T-helper 1 cell (primary cell): ENCODE measurements around the gene RBM33.
A peak's percentile ranks its signal among the peaks of the same experiment; 100 is the strongest.
"Not testable (repeated sequence)": the region's sequence is repeated elsewhere in the genome, so short reads cannot be mapped to it uniquely, and the experiment has no call there.

Experiments
- DNase-seq, 5 donors: peaks; one replicate each; pipeline ENCODE4 v3.0.0-alpha.2; 2012 to 2020
- total RNA-seq, 4 donors: gene quantifications; one replicate each; lab custom pipeline; 2026; lab: John Stamatoyannopoulos, UW

Gene RBM33, protein sequence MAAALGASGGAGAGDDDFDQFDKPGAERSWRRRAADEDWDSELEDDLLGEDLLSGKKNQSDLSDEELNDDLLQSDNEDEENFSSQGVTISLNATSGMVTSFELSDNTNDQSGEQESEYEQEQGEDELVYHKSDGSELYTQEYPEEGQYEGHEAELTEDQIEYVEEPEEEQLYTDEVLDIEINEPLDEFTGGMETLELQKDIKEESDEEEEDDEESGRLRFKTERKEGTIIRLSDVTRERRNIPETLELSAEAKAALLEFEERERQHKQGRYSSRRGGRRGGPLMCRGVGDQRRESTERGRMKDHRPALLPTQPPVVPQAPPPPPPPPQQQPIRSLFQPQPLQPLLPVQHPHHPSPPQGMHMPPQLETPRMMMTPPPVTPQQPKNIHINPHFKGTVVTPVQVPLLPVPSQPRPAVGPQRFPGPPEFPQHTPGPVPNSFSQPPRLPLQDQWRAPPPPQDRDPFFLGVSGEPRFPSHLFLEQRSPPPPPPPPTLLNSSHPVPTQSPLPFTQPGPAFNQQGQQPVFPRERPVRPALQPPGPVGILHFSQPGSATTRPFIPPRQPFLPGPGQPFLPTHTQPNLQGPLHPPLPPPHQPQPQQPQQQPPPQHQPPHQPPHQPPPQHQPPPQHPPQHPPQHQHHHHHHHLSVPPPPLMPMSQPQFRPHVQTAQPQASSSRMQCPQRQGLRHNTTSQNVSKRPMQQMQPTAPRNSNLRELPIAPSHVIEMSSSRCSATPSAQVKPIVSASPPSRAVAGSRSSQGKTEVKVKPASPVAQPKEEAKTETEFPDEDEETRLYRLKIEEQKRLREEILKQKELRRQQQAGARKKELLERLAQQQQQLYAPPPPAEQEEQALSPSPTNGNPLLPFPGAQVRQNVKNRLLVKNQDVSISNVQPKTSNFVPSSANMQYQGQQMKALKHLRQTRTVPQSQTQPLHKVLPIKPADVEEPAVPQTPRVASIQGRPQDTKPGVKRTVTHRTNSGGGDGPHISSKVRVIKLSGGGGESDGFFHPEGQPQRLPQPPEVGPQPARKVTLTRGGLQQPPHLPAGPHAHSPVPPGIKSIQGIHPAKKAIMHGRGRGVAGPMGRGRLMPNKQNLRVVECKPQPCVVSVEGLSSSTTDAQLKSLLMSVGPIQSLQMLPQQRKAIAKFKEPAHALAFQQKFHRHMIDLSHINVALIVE
- total RNA-seq: 151 to 192 (median 160) reads per million in 4 donors

DNA sequence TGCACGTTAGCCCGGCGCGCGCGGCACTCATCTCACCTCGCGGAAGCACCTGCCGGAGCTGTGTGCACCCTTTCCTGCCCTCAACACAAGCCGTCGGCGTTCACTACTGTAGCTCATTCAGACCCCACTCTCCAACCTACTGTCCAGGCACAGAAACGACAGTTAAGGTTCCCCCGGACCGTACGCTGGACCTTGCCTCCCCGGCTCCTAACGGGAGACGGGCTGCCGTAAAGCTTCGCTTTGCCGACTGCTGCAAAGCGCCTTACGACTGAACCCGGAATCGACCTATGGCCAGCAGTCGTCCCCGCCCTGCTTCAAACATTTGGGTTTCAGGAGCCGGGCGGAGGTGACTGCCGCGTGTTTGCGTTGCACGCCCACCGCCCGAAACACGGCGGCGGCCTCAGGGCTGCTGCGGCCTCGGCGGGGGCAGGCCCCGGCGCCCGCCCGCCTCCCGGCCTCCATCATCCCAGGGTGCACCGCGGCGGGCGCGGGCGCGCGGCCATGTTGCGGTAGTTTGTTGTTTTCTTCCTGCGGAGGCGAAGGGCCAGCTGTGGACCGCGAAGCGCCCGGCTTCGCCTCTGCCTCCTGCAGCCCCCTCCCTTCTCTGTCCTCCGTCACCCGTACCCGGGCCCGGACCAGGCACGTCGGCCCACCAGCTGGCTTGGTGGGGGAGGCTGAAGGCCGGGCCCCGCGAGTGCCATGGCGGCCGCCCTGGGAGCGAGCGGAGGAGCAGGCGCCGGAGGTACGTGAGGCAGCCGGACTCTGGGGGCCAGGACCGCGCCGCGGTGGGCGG is at the start of gene RBM33:
TSS of gene RBM33 (plus strand) at position 484 of the 793 bp plus-strand sequence. CDS start at position 700, 216 bp downstream.
- DNase-seq: peak; percentile 58 to 85 (median 65)

DNA sequence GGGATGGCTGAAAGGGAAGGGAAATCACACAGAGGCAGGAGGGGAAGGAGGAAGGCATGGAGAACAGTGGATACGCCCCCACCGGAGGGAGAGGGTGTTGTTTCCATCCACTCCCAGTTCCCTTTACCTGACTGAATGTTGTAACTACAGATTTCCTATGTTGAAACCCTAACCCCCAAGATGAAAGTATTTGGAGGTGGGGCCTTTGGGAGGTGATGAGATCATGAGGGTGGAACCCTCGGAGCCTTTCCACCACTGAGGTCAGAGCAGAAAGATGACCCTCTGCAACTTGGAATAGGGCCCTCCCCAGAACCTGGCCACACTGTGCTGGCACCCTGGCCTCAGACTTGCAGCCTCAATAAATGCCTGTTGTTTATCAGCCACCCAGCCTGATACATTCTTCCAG is 49.5 kb upstream of the RBM33 start:
- no peak for DNase-seq

DNA sequence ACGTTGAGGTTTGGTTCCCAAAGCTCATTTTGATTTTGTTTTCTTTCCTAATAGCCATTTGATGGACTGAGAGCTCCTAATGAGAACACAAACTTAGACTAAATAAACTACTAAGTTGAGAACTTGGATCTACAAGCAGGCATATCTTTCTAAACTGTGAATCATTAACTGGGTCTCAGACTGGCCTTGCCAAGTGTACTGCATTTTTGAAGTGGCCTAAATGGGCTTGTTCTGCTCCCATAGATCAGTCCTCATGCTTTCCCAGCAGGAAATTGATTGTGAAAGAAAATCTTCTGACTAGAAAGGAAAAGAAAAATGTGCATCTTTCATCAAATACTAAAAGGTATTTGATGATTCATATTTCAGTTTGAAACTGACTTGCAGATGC is 46.7 kb upstream of the RBM33 start:
- no peak for DNase-seq

DNA sequence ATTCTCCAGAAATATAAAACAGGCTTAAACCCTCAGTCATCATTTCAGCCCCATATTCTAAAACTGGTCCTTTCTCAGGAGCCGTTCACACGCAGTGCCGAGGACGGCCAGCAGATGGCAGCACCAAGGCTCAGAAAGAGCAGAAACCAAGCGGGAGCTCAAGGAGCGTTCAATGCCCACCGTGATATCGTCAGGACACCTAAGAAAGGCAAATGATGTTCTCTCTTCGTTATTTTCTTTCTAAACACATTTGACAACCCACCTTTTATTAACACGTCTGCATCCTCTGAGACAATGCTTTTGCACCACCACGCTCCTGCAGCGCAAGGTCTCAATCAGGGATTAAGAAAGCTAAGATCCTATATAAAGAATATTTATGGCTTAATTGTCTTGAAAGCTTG is 45.7 kb upstream of the RBM33 start:
- peak; percentile 42 to 78 (median 64) for DNase-seq

DNA sequence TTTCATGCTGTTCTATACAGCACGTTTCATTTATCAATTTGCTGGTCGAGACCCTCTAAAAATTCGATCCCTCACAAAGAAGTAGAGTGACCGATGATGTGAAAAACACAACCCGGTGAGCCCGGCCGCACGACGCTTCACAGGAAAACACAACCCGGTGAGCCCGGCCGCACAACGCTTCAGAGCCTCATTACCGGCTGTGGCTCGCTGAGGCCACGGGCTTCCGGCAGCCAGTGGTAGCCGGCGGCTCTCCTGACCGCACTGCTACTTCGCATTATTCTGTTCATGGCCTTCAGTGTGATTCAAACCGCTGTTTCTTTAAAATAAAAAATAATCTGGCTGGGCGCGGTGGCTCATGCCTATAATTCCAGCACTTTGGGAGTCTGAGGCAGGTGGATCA is 42.3 kb upstream of the RBM33 start:
- DNase-seq: no peak

DNA sequence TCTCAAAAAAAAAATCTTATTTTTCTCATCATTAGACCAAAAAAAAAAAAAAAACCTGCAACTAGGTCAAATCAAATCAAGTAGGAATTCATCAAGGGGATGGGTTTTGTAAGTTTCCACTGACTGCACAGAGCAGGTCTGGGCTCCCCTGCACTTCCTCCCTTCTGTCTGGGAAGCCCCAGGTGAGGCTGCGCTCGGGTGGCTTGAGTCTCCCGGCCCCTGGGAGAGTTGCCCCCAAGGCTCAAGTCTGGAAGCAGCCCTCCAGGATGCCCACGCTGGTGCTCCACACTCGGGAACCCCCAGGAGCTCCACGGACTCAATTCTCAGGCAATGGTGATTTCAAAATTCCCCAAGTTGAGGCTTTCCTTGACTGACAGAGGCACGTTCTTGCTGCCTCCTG is 41.7 kb upstream of the RBM33 start:
- no peak for DNase-seq

DNA sequence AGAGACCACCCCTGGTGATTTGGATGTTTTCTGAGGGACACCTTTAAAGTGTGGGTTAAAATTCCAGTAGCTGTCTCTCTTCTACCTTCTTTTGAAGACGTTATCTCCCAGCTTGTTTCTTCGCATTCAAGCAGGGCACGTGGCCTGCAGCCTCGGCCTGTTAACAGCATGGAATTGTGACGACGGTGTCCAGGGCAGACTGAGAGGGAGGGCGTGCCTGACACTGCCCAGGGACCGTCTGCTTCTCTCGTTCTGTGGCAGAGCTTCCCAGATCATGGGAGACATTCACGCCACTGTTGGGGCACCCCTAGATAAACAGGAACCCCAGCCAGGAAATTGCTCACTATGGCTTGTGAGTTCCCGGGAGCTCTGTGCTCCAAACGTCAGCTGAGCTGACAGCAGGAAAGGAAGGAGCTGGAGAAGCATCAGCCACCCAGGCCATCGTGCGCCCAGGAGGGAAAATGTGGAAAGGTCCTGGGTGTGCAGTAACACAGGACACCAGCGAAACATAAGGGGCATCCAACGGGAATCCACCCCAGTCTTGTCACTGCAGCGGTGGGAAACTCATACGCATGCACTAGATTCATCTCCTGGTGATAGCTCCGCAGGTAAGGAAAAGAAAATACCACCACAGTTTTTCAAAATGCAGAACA is 41.1 kb upstream of the RBM33 start:
- no peak for DNase-seq

DNA sequence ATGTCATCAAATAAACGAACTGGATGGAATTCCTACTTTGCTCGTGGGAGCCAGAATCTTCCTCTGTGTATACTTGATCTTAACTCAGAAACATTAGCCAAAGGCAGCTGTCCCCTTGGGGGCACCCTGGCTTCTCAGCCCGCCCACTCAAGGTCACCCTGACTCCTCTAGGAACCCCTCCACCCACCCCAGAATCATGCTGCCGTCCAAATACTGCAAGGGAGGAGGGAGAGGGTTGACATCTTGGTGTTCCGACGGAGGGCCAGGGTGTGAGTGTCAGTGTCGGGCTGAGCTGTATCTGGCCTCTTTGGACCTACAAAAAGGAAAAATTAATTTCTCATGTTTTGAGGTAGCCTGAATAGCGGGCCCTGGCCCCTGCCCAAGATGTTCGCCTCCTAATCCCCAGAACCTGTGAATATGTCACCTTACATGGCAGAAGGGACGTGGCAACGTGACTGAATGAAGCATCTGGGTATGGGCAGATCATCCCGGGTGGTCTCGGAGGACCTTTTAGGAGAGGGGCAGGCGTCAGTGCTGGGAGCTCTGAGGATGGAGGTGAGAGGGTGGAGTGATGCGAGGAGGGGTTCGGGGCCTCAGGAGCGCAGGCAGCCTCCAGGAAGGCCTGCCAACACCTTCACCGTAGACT is 40.5 kb upstream of the RBM33 start:
- no peak for DNase-seq

DNA sequence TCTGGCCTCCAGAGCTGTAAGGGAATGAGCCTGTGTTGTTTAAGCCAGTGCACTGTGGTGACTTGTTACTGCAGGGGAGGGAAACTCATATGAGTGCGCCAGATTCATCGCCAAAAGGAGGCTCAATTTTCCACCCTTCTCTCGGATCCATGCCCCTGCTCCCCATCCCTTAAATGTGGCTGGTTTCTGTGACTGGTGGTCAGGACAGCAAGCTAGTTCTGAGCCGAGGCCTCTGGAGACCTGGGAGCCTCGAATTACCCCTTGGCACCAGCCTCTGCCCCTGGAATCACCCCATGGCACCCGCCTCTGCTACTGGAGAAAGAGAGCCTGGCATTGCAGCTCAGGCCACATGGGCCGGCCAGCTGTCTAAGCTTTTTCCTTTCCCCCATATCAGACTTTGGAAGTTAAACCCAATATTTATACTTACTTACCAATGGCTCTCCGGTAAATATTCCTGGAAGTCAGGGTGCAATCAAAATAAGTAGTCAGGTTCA is 39.9 kb upstream of the RBM33 start:
- DNase-seq: no peak

DNA sequence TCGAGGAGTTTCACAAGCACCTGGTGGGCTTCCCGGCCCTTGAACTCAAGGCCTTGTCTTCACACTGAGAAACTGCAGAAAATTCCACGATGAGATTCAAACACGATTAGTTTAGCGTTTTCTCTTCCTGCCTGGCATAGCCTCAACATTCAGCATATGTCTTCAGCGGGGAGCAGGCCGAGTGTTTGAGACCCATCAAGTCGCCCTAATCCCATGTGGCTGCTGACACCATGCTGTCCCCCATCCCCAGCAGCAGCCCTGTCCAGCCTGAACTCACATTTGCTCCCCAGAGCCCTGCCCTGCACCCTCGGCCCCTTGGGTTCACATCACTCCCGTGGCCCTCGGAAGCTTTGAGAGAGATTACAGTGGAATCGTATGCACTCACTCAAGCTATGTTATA is 35.3 kb upstream of the RBM33 start:
- DNase-seq: no peak

DNA sequence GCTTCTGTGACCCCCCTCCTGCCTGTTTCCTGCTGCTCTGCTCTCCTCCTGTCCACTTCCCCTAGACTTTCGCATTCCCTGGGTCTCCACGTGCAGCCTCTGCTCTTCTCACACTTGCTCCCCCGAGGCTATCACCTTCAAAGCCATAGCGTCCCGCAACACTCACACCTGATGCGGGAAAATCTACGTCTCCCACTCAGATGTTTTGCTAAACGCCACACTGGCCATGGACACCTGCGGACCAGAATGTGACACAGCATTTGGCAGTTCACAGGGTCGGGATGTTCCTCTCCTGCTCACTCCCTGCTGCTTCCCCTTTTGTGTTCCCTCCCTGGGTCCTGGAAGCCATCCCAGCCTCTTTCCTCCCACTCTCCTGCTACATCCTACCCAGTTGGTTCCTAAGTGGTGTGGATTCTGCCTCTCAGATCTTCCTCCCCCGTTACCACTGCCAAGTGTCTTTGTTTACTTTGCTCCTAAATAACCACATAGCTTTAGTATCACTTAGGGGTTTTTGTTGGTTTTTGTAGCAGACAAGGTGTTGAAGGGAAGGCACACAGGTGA is 33.7 kb upstream of the RBM33 start:
- no peak for DNase-seq

DNA sequence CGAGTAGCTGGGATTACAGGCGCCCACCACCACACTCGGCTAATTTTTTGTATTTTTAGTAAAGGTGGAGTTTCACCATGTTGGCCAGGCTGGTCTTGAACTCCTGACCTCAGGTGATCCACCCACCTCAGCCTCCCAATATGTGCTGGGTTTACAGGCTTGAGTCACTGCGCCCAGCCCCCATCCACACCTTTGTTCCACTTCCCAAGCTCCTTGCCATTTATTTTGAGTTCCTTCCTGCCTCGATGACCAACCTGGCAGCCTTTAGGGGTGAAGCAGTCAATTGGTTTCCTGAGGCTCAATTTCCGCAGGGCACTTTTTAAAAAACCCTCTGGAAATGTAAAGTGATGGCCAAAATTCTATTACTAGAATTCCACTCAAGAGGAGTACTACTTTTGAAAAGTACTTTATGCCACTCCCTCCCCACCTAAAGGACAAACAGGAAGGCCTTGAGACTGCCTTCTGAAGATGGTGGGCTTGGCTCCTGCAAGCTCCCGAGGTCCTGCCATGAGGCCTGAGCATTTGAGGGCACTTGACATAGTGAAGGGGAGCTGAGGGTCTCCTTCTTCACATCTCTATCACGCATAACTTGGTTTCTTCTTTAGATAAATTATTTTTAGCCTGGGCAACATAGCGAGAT is 32.5 kb upstream of the RBM33 start:
- no peak for DNase-seq

DNA sequence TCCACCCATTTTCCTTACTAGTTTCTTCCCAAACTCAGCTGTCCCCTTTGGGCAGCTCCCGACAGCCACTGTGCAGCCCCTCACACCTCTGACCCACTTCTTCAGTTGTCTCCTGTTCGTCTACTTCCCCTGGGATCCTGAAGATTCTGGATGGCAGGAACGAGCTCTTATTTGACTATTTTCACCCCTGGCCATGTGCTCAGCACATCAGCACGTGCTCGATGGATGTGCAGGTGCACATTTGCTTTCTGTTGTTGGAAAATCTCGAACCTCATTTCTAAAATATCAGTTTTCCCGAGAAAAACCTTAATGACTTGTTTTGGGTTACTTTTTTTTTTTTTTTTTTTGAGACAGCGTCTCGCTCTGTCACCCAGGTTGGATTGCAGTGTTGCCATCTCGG is 31.8 kb upstream of the RBM33 start:
- no peak for DNase-seq

DNA sequence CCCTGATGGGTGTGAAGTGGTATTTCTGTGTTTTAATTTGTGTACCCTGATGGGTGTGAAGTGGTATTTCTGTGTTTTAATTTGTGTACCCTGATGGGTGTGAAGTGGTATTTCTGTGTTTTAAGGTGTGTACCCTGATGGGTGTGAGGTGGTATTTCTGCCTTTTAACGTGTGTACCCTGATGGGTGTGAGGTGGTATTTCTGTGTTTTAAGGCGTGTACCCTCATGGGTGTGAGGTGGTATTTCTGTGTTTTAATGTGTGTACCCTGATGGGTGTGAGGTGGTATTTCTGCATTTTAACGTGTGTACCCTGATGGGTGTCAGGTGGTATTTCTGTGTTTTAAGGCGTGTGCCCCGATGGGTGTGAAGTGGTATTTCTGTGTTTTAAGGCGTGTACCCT is 29.4 kb upstream of the RBM33 start:
- DNase-seq: not testable (repeated sequence)

DNA sequence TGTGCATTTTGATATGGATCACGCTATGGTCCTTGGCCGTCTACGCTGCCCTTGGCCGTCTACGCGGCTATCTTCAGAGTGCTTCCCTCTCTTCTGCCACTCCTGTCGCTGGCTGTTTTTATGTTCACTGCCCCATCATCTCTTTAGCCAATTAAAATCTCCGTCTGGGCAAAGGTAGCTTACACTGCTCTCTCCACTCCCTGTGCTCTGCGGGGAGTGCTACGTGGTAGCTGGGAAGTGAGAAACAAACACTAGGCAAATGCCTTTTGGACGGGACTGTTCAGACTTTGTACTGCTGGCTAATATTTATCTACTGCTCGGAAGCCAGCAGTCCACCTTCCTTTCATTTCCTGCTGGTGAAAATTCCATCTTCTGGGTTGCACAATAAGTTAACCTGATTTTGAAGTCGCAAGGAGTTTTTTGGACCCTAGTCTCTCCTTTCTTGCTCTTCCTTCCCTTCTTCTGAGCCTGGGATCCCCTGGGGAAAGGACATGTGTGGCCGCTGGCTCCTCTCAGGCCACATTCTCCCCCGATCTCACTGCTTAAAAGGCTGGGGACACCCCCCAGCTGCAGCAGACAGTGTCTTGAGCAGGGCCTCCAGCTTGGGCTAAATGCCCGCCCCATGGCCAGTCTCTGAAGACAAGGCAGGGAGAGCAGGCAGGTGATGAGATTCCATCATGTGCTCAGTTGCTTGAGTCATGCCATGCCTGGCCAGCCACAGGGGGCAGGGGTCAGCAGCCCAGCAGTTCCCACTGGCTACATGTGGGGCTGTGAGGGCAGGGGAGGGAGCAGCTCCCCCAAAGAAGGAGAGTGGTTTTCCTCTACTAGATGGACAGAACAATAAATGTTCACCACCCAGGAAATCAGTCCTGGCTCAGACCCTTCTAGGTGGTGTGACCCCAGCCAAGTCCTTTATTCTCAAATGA is 25.5 kb upstream of the RBM33 start:
- DNase-seq: no peak

DNA sequence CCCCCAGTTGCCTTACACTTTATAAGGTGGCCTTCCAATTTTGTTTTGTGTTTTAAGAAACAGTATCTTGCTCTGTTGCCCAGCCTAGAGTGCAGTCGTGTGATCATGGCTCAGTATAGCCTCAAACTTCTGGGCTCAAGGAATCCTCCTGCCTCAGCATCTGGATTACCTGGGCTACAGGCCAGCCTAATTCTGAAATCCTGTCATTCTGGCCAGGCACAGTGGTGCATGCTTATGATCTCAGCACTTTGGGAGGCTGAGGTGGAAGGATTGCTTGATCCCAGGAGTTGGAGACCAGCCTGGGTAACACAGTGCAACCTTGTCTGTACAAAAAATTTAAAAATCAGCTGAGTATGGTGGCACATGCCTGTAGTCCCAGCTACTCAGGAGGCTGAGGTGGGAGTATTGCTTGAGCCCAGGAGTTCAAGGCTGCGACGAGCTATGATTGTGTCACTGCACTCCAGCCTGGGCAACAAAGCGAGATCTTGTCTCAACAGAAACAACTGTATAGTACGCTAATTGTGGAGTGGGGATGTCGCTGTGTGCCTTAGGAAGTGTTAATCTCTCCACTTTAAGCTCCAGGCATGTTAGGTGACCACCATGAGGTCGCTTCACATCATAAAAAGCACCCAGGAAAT is 24.7 kb upstream of the RBM33 start:
- DNase-seq: no peak

DNA sequence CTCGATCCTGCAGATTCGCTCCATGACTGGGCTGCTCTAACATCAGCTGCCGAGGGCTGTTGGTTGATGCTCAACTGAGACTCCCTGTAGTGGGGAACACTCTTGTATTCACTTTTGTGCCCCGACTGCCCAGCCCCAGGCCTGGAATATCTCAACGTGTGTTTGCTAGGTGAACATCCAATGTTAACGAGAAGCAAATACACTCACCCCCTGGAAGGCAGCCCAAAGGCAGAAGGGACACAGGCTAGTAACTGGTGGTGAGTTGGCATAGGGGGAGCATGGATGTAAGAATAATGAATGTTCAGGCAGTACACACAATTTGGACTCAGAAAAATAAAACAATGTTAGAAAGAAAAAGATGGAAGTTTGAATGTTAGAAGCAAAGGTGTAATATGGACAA is 24.0 kb upstream of the RBM33 start:
- DNase-seq: no peak

DNA sequence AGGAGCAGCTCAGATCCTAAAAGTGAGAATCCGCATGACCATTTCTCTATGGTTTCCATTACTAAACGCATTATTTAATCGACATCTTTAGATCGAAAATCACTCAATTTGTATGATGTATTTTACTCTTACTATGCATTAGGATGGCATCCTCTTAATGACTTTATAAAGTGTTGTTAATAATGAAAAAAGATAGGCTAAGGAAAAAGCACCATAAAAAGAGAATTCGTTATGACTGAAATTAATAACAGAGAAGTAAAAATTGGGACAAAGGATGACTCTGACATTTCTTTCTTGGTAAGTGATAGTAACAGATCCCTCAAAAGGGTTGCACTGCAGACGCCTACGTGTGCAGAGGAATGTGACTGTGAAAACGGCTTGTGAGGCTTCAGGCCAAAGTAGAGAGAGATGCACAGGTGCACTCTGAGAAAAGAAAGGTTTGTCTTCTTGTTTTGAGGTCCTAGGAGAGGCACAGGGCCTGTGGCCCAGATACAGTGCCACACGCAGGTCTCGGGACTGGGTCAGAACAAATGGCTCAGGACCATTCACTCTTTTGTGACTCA is 23.0 kb upstream of the RBM33 start:
- DNase-seq: no peak
